Stimulated activated CD8-positive, alpha-beta memory T cell treated with anti-CD3 and anti-CD28 coated beads, Interleukin-12 subunit alpha, Interleukin-12 subunit beta, amount 100 ng/mL, for 24 hours (primary cell): ENCODE results near the gene SLC2A6.
"Not testable (repeated sequence)": the region's sequence is repeated elsewhere in the genome, so short reads cannot be mapped to it uniquely, and the experiment has no call there.

ENCODE experiments used
- DNase-seq: peaks from one replicate; pipeline ENCODE4 v3.0.0-alpha.2; 2020; ENCODE audit errors: extremely low read depth

Gene SLC2A6

GRCh38 chr9:133463234-133463863 is 15.6 kb downstream of the SLC2A6 start:
- no peak for DNase-seq

GRCh38 chr9:133461975-133462374 is 16.9 kb downstream of the SLC2A6 start:
- DNase-seq, result no peak

GRCh38 chr9:133460405-133461175 is 18.3 kb downstream of the SLC2A6 start:
- no peak for DNase-seq

- peak; percentile 88 for DNase-seq
Measured at GRCh38 chr9:133459476-133460404, 19.2 kb downstream of the SLC2A6 start, which contains the start of gene CACFD1. Gene CACFD1 (plus strand): TSS chr9:133459978. CDS start chr9:133460067, 89 bp downstream.

GRCh38 chr9:133458643-133459312 is 20.1 kb downstream of the SLC2A6 start:
- DNase-seq, result no peak

GRCh38 chr9:133457748-133458147 is 21.2 kb downstream of the SLC2A6 start:
- no peak for DNase-seq

- no peak for DNase-seq
Measured at GRCh38 chr9:133457233-133457632, 21.7 kb downstream of the SLC2A6 start.

- DNase-seq, result no peak
Measured at GRCh38 chr9:133456409-133456808, 22.5 kb downstream of the SLC2A6 start.

- DNase-seq, result no peak
Measured at GRCh38 chr9:133455936-133456335, 23.0 kb downstream of the SLC2A6 start.

- no peak for DNase-seq
Measured at GRCh38 chr9:133454943-133455673, 23.8 kb downstream of the SLC2A6 start.

GRCh38 chr9:133454325-133454724 is 24.6 kb downstream of the SLC2A6 start:
- no peak for DNase-seq

GRCh38 chr9:133453651-133454050 is 25.2 kb downstream of the SLC2A6 start:
- DNase-seq, result no peak

GRCh38 chr9:133452562-133452961 is 26.3 kb downstream of the SLC2A6 start:
- DNase-seq, result no peak

- DNase-seq, result not testable (repeated sequence)
Measured at GRCh38 chr9:133451865-133452264, 27.0 kb downstream of the SLC2A6 start.

- no peak for DNase-seq
Measured at GRCh38 chr9:133449760-133450159, 29.1 kb downstream of the SLC2A6 start.

- no peak for DNase-seq
Measured at GRCh38 chr9:133448487-133448972, 30.4 kb downstream of the SLC2A6 start.

- no peak for DNase-seq
Measured at GRCh38 chr9:133445293-133445969, 33.5 kb downstream of the SLC2A6 start.

GRCh38 chr9:133443982-133444381 is 34.9 kb downstream of the SLC2A6 start:
- DNase-seq, result no peak

GRCh38 chr9:133443248-133443647 is 35.7 kb downstream of the SLC2A6 start:
- no peak for DNase-seq

- no peak for DNase-seq
Measured at GRCh38 chr9:133441571-133441970, 37.3 kb downstream of the SLC2A6 start.
